Melanocyte of skin (primary cell): ENCODE measurements around the gene NR1I3. TPM values are rescaled to one million over a fixed set of nuclear protein-coding genes. Genes with fewer than 3 reads are reported as not detected.

Experiments used
- total RNA-seq, 2 donors: library from RNA; depleted of rRNA; stranded (reverse); fragments of >200 nt; gene quantifications; 2 replicates each; pipeline ENCODE4 v1.2.3, GENCODE V29; 2012

The NR1I3 gene, protein sequence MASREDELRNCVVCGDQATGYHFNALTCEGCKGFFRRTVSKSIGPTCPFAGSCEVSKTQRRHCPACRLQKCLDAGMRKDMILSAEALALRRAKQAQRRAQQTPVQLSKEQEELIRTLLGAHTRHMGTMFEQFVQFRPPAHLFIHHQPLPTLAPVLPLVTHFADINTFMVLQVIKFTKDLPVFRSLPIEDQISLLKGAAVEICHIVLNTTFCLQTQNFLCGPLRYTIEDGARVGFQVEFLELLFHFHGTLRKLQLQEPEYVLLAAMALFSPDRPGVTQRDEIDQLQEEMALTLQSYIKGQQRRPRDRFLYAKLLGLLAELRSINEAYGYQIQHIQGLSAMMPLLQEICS
- total RNA-seq: not detected

DNA sequence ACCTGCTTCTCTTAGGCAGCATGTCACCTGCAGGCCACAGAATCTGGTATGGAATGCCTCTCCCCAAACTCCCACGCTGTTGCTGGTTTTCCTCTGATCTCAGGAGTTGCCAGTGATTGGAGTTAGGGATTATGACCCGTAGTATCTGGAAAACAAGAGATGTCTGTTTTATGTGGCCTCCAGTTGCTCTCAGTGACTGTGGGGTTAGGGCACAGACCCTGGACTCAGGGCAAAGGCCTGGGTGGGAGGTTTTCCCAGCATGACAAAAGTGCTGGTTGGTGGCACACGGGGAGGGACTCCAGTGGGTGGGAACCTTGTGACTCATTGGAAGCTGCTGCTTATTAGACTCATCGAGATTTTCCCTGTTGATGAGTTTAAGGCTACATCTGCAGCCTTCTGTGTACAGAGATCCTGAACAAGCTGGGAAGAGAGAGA, at the start of gene NR1I3:
TSS of gene NR1I3 (minus strand) at position 165 of the 435 bp plus-strand sequence. CDS start 1,638 bp downstream, outside the sequence.

DNA sequence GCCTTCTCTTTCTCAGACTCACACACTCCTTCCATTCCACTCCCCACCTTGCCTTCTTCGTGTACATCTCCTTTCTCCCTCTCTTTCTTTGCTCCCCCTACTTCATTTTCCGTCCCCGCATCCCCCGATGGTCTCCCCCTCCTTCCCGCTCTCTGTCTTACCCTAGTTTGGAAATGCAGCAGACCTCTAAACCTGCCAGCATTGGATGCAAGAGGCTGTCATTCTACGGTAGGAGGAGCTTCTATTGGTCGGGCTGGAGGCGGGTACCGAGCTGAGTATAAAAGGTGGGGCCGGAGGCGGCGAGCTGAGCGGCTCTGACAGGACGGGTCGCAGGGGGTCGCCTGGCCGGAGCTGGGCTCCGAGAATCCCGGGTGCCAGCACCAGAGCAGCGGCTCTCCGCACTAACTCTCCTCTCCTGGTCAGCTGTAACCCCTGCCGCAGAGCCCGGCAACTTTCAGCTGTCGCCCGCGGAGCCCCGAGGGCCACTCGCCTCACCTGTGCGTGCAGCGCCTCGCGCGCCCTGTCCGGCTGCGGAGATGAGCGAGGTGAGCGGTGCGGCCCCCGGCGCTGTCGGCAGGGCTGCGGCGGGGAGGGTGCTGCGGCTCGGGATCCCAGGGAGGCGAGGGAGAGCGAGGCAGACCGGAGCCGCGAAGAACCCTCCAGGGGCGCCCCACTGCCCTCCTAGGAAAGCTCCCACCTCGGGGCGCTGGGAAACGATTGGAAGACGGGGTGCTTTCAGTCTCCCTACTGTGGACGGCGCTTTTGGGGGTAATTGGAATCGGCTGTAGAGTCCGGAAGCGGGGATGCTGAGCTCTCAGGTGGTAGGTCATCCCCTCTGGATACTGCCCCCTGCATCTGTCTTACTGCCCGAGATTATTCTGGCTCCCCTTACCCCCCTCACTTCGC, 20.7 kb upstream of the NR1I3 start, which contains the start of gene PCP4L1:
TSS of gene PCP4L1 (plus strand) at position 307 of the 906 bp plus-strand sequence. CDS start at position 537, 230 bp downstream.

DNA sequence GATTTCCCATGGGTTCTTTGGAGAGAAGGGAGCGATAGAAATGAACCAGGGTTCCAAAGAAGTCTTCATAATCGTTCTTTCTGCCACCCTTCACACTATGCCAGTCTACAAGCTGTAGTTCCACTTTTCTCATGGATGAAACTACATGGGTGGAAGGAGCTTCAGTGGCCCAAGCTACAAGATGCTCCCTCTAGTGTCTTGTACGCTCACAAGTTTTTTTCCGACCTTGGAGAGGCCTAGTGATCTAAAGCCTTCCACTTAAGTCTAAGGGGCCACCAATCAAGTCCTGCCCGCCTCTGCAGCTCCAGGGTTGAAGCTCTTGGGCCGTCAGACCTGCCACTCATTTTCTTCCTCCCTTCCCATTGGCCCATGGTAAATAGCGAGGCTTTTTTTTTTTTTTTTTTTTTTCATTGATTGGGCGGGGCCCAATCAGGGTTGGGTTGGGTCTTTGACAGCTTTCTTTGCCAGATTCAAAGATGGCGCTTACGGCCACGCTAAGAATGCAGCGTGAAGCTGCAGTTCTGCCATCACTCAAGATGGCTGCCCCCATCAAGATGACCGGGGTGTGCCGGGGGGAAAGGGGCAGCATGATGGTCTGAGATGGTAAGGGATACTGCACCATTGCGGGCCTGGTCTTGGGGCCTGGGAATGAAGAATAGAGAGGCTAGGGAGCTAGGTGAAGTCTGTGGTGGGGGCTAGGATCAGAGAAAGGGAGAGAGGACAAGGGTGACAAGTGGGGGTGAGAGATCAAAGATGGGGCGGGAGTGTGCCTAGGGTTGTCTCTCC, 12.3 kb downstream of the NR1I3 start, which contains the start of gene TOMM40L:
TSS of gene TOMM40L (plus strand) at position 527 of the 786 bp plus-strand sequence. CDS start 430 bp downstream, outside the sequence.

GRCh38 chr1:161215076-161215475, 22.9 kb downstream of the NR1I3 start, which contains the start of gene FCER1G:
TSS of gene FCER1G (plus strand) at chr1:161215295. CDS start at chr1:161215322, 27 bp downstream.

DNA sequence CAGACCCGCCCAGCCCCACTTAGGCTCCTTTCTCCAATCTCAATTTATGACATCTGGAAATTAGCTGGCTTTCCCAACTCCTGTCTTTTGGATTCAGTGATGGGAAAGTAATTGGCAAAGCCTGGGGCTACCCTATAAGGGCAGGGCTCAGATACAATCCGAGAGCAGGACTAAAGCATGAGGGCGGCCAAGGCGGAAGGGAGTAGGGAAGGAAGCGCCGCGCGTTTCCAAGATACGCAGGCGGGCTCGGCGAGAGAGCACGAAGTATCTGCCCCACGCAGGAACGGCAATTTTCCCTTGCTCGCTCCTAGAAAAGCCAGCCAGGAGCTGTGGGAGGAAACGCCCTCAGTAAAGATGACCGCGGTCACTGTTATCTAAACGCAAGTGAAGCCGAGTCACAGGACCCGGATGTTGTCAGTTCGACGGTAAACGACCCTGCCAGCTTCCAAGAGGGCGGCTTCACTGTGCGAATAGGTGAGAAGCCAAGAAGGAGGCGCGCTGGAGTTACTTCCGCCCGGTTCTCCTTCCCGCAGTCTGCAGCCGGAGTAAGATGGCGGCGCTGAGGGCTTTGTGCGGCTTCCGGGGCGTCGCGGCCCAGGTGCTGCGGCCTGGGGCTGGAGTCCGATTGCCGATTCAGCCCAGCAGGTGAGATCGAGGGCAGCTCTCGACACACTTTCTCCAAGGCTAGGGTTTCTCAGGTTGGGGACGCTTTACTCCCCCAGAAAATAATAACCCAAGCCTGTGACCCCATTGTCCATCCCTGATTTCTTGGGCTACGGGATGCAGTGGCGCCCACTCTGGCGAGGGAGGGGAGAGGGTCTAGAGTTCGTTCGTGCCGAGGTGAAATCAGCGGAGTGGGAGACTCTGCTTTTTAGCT, 35.9 kb downstream of the NR1I3 start, which contains the start of gene NDUFS2:
TSS of gene NDUFS2 (plus strand) at position 532 of the 877 bp plus-strand sequence. CDS start at position 551, 19 bp downstream.

GRCh38 chr1:161198897-161199431, 39.0 kb downstream of the NR1I3 start, which contains the start of gene ADAMTS4:
TSS of gene ADAMTS4 (minus strand) at chr1:161199054. CDS start at chr1:161198627, 427 bp downstream.

Other genes with a start within 250 kb of the NR1I3 start
- gene F11R, start 217.1 kb downstream of the NR1I3 start, total RNA-seq: 10 to 100 TPM; 13.4 to 47.0 TPM
- gene TSTD1, start 199.2 kb downstream of the NR1I3 start, total RNA-seq: 1 to 10 TPM; 2.7 to 6.9 TPM
- 10 to 100 TPM; 75.0 to 92.9 TPM for gene USF1, start 192.2 kb downstream of the NR1I3 start, total RNA-seq
- under 1 TPM in 1 of 2 donors, not detected in 1; under 0.01 TPM for gene ARHGAP30, start 168.3 kb downstream of the NR1I3 start, total RNA-seq
- gene NECTIN4, start 148.6 kb downstream of the NR1I3 start, total RNA-seq: under 1 TPM in 1 of 2 donors, not detected in 1; 0.69 TPM
- 1 to 10 TPM in 1 of 2 donors, under 1 TPM in 1; under 0.01 to 1.7 TPM for gene KLHDC9, start 139.8 kb downstream of the NR1I3 start, total RNA-seq
- gene PFDN2, start 120.2 kb downstream of the NR1I3 start, total RNA-seq: 10 to 100 TPM; 24.4 to 38.0 TPM
- 10 to 100 TPM; 29.9 to 30.3 TPM for gene NIT1, start 120.1 kb downstream of the NR1I3 start, total RNA-seq
- 10 to 100 TPM; 28.6 to 40.0 TPM for gene DEDD, start 105.5 kb downstream of the NR1I3 start, total RNA-seq
- 10 to 100 TPM; 59.2 to 63.9 TPM for gene UFC1, start 84.2 kb downstream of the NR1I3 start, total RNA-seq
- 10 to 100 TPM in 1 of 2 donors, 1 to 10 TPM in 1; 9.0 to 12.0 TPM for gene USP21, start 78.7 kb downstream of the NR1I3 start, total RNA-seq
- gene PPOX, start 71.8 kb downstream of the NR1I3 start, total RNA-seq: 10 to 100 TPM; 11.4 to 14.7 TPM
- gene B4GALT3, start 60.7 kb downstream of the NR1I3 start, total RNA-seq: 10 to 100 TPM; 27.3 to 29.9 TPM
- 10 to 100 TPM in 1 of 2 donors, 1 to 10 TPM in 1; 4.0 to 18.6 TPM for gene ADAMTS4, start 39.1 kb downstream of the NR1I3 start, total RNA-seq
- 100 to 1,000 TPM; 137 to 170 TPM for gene NDUFS2, start 35.8 kb downstream of the NR1I3 start, total RNA-seq
- under 1 TPM; 0.34 to 0.67 TPM for gene FCER1G, start 22.9 kb downstream of the NR1I3 start, total RNA-seq
- not detected for gene APOA2, start 14.6 kb downstream of the NR1I3 start, total RNA-seq
- 10 to 100 TPM; 17.9 to 20.0 TPM for gene TOMM40L, start 12.1 kb downstream of the NR1I3 start, total RNA-seq
- under 1 TPM; under 0.01 TPM for gene PCP4L1, start 20.5 kb upstream of the NR1I3 start, total RNA-seq
- under 1 TPM; under 0.01 to 0.33 TPM for gene MPZ, start 71.8 kb upstream of the NR1I3 start, total RNA-seq
- gene SDHC, start 76.2 kb upstream of the NR1I3 start, total RNA-seq: 10 to 100 TPM; 23.6 to 29.3 TPM
- not detected for gene CFAP126, start 129.7 kb upstream of the NR1I3 start, total RNA-seq